NCI-H2171 treated with DMSO at 0.1 percent for 48 hours (cell line): ENCODE measurements around the gene ITPK1.
"Not testable (repeated sequence)": the region's sequence is repeated elsewhere in the genome, so short reads cannot be mapped to it uniquely, and the experiment has no call there.

Experiments
- DNase-seq: peaks from one replicate; lab custom pipeline; 2025; lab: John Stamatoyannopoulos, UW

The ITPK1 gene

DNA sequence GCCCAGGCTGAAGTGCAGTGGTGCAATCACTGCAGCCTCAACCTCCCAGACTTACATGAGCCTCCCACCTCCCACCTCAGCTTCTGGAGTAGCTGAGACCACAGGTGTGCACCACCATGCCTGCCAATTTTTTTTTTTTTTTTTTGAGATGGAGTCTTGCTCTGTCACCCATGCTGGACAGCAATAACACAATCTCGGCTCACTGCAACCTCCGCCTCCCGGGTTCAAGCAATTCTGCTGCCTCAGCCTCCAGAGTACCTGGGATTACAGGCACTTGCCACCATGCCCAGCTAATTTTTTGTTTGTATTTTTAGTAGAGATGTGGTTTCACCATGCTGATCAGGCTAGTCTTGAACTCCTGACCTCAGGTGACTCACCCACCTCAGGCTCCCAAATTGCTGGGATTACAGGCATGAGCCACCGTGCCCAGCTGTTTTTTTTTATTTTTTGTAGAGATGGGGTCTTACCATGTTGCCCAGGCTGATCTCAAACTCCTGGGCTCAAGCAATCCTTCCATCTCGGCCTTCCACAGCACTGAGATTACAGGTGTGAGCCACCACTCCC is 15.6 kb upstream of the ITPK1 start:
- not testable (repeated sequence) for DNase-seq

DNA sequence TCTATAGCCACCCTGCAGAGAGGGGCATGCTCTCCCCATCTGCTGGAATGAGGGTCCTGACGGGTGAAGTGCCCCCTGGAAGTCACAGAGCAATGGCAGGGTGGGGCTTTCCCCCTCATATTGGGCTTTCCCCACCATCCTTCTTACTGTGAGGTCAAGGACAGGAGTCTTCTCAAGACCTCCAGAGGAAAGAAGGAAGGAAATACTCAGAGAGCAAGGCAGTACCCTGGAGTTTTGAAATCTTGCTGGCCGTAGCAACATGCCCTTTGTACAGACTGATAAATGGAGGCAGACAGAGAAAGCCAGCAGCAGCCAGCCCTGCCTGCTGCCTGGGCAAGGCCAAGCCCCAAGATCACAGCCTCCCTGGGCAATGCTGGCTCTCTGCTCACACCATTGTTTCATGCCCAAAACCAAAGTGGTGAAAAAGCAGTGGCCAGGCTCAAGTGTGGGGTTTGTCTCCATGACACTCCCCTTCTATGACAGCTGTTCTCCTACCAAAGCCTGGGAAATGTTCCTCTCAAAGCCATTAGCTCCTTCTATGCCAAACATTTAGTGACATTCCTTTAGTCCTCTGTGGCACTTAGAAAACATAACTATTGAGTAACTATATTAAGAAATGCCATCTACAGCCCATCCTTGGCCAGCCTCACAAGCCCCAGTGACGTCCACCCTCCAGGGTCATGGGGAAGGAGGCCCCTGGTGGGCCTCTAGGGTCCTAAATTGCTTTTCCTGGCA is 13.2 kb upstream of the ITPK1 start:
- DNase-seq: no peak

DNA sequence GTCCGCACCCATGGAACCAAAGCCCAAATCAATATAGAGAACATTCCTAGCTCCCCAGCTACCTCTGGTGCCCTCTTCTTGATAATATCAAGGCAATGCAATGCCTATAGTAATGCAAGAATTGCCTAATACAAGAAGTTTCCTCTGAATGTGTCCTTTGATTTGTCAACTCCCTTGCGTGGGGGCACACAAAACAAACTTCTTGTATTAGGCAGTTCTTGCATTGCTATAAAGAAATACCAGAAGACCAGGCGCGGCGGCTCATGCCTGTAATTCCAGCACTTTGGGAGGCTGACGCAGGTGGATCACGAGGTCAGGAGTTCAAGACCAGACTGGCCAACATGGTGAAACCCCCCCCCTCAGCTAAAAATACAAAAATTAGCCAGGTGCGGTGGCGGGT is 10.4 kb upstream of the ITPK1 start:
- no peak for DNase-seq

DNA sequence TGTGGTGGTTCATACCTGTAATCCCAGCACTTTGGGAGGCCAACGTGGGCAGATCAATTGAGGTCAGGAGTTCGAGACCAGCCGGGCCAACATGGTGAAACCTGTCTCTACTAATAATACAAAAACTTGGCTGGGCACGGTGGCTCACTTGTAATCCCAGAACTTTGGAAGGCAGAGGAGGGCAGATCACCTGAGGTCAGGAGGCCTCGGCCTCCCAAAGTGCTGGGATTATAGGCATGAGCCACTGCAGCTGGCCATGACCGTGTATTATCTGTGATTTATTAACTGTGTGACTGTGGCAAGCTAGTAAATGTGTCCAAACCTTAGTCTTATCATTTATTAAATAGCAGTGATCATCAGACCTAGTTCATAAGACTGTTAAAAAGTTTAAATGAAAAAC is 7.1 kb upstream of the ITPK1 start:
- no peak for DNase-seq

DNA sequence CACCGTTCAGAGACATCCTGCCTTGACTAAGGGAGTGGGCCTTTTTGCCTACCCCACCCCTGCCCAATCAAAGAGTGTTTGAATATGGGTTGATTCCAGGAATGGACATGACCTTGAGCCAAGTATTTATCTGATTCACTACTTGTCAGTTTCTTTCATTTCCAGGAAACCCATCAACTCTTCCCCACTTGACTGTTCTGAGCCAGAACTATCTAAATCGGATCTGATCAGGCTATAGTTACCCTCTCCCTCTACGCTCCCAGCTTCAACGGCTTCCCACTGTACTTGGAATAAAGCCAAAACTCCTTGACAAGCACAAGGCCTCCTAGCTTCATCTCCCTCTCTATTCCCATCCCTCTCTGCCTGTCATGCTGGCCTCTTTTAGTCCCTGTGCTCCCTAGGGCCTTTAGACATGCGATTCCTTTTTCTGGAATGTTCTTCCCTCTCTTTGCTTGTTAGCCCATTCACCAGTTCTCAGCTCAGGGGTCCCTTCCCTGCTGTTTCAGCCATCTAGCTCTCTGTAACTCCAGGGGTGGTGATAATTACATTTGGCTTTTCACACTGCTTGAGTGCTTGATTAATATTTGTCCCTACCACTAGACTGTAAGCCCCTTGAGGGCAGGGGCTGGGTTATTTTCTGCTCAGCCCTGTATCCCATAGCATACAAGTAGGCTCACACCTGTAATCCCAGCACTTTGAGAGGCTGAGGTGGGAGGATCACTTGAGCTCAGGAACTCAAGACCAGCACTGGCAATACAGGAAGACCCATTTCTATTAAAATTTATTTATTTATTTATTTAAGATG is 5.5 kb upstream of the ITPK1 start:
- DNase-seq: peak; percentile 21

DNA sequence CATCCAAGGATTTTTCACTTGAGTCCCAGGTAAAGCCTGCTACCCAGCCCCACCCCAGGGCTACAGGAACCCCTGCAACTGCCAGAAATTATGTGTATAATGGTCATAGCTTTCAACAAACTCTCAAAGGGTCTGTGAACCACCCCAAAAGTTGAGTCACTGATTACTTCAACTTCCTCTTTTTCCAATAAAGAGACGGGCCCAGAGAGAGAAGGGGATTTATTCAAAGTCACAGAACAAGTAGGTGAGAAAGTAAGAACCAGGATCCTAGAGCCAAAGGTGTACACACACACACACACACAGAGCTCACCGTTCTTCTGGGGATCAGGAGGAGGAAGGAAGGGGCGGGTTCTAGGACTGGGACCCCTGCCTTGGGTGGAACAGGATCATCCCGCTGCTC is 4.8 kb upstream of the ITPK1 start:
- DNase-seq: no peak

DNA sequence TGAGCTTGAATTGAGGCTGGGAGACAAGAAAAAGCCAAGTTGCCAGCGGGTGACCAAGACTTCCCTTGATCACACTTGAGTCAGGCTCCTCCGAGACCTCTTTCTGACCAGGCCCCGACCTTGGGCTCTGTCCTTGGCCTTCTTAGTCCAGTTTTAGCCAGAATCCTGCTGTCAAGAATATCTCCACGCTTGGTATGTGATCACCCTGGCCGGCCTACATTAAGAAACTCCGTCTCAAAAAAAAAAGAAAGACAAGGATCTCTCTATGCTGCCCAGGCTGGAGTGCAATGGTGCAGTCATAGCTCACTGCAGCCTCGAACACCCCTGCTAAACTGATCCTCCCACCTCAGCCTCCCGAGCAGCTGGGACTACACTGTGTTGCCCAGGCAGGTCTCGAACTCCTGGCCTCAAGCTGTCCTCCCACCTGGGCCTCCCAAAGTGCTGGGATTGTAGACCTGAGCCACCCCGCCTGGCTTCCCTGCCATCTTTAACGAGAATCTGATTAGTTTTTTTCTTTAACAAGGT is 1.0 kb upstream of the ITPK1 start:
- no peak for DNase-seq

DNA sequence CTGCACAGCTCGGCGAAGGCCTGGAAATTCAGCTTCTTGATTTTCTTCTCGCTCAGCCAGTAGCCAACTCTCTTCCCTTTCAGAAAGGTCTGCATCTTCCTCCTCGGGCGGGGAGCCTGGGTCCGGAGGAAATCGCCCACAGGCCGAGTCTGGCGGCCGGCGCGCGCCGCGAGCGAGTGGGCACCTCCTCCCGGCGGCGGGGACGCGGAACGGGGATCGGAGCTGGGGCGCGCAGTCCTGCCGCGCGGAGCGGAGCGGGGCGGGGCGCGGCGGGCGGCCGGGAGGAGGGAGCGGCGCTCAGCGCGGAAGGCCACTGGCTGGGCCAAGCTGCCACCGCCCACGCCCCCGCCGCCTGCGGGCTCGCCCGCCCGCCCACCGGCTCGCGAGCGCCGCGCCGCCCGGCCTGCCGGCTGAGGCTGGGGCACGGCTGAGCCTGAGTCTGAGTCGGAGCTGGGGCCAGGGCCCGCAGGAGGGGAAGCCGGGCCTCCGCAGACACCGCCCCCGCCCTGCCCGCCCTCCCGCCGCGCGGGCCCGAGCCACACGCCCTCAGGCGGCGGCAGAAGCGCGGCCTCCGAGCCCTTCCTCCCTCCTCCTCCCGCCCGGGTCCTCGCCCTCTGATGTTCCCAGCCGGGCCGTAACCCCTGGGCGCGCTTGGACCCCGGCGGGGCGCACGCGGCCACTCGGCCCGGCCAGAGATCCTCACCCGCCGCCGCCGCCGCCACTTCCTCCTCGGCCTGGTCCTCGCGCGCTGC is 480 bp downstream of the ITPK1 start:
- peak; percentile 85 for DNase-seq

DNA sequence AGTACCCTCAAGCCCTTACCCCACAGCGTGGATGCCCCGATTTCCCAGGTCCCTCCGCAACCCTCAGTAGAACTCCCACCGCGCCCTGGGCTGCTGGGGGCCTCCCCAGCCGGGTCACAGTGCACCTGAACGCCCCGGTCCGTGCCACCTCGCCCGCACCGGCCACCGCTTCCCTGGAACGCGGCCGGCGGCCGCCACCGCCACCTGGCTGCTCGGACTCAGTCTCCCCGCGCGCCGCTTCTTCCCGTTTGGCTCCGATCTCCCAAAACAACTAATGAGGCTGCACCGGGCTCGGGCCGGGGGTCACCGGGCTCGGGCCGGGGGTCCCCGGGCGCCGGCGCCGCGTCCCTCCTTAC is 1.0 kb downstream of the ITPK1 start:
- no peak for DNase-seq

DNA sequence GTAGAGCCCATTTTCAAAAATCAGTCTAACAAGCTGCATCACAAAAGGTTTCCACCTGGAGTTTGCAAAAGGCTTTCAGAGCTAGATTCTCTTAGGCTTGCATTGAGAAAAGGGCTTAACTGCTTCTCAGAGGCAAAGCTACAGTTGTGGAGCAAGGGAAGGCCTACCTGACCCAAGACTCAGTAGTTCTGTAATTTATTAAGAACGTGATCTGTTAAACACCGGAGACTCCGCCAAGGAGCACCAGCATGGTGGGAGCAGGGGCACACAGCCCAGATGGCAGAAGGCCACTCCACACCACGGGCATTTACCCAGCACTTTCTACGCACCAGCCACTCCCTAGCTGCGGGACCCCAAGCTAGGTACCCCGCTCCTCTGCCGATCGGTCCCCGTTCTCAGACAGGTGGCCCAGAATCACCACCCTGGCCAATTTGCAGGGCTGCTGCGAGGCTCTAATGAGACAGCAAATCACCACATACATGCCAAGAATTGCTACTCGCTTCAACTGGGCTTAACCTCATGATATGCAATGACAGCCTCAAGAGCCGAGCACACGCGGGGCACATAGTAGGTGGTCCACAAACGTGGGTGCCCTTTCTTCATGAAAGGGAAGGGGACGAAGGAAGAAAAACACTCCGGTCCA is 1.5 kb downstream of the ITPK1 start:
- peak; percentile 33 for DNase-seq

DNA sequence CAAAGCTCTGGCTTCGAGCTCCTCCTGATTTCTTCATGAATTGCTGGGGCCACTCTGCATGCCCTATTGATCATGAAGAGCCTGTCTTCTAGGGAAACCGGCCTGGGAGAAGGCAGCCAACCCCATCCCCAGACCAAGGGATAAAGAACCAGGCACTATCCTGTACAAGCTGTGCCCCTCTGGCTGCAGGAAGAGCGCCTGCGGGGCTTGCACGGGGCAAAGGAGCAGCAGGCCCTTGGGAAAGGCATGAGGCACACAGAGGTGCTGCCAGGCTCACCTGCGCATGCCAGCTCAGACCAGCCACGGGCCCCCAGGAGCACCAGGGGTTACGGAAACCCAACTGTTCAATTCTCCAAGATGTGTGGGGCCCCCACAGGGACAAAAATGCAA is 2.1 kb downstream of the ITPK1 start:
- DNase-seq: no peak

DNA sequence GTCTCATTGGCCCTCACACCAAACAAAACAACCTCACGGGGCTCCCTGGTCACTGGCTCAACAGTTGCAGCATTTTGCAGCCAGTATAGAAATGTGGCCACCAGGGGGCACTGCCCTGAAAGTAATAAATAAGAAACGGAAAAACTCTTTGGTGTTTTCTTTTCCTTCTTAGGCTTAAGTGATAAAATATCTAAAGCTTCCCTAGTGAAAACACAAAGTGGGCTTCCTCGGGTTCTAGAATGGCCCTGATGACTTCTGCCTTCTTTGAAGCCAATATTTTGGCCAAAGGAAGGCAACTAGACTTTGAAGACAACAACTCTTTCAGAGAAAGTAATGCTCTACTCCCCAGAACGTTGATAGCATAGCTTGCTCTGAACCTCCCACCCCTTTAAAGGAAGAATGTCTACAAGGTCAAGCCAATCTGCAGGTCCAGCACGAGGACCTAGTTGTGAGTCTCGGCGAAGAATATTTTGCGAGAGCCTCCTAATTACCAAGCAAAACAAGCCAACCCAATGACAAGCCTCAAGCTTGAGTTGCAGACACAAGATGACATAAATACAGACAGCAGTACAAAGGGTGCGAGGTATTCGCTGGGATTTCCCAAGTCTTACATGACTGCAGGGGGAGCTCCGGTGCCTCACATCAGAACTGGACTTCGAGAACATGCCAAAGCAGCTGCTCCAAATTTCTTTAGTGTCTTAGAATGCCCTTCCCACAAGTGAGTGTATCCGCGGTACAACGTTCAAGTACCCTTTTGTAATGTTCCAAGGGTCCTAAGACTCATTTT is 2.6 kb downstream of the ITPK1 start:
- DNase-seq: peak; percentile 62

DNA sequence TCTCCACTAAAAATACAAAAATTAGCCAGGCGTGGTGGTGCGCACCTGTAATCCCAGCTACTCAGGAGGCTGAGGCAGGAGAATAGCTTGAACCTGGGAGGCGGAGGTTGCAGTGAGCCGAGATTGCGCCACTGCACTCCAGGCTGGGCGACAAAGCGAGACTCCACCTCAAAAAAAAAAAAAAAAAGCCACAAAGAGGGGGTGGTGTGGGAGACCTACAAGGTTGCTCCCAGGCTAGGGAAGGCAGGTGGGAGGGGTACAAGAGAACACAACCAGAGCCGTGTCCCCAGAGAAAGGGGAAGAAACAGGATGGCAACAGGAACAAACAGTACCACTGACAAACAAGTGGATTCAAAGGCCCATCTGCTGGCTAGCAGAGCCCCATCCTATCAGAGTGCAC is 4.2 kb downstream of the ITPK1 start:
- peak; percentile 61 for DNase-seq

DNA sequence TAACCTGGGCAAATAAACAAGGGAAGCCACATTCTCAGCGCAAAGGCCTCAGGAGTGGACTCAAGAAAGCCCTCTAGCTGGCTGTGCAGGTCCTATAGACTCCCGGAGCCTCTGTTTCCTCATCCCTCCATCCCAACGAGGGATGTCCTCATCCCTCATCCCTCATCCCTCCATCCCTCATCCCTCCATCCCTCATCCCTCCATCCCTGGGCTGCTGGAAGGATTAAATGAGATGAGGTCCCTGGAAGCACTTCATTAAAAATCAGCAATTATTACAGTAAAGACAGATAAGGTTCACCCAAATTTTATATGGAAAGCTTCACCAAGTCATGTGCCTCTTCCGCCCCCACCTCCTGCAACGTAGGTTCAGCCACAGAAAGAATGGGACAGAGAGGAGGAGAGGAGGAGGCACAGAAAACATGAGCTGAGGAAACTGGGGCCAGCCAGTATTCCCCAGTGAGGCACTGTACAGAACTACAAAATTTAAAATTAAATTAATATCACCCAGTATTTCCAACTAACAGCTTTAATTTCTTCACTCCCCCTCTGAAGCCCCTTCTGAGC is 4.8 kb downstream of the ITPK1 start:
- DNase-seq: no peak

DNA sequence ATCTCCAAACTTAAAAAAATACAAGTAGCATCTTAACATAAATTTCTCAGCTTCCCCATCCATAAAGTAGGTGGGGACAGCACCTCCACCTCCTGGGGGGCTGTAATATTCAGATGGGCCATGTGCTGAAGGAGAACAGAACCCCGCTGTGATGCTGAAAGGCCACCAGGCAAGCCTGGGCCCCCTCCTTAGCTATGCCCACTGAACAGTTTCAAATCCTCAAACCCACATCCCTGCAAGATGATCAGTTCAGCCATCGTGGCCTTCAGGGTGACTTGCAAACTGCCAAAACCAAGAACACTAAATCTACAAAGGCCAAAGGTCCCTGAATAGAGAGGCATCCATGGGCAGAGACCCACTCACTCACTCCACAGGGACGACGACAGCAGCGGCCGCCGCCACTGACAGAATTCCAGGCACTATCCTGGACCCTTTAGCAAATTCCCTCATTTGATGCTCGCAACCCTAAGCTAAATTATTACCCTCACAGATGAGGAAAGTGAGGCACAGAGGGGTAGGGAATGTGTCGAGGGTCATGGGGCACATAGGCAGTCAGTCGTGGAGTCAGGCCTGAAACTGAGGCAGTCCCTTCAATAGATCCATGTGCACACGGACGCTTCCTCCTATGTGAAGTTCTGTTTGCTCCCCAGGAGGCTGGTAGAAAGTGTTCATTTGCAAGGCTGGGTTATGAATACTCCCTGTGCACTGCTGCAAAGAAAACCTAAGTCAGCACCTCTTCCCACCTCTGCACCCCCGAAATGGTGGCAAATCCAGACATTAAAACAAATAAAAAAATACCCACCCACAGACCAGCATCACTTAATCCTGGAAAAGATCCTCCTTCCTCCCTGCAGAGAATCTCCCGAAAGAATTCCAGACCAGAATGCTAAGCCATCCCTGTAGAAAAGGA is 5.9 kb downstream of the ITPK1 start:
- DNase-seq: no peak

DNA sequence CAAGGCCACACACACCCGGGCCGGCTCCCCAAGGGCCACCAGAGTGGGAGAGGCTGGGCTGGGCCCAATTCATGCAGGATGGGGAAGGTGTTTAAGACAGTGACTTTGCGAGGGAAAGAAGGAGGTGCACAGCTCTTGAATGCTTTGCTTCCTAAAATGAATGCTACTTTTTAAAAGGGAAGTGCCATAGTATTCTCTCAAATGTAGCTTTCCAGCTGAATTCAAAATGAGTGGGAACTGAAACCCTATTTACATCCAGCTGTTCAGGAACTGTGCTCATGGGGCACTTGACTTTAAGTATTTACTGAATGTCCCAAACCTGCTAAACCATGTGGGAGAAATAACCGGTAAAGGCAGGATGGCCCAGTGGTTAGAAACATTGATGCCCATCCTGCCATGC is 7.6 kb downstream of the ITPK1 start:
- no peak for DNase-seq

DNA sequence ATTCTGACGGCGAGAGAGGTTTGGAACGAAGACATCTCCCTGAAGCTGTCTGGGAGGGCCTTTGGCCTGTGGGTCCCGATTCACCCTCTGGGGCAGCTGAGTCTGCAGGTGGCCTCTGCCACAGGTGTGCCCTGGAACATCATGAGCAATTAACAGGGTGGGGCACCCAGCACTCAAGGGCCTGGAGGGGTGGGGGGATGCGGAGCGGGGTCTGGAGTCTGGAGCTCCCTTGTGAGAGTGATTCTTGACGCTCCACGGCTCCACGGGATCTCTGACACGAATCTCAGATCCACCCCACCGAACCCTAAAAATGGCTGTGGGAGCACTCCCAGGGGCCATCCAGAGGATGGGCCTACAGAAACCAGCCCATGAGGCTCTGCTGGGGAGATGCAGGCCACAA is 8.3 kb downstream of the ITPK1 start:
- DNase-seq: no peak

DNA sequence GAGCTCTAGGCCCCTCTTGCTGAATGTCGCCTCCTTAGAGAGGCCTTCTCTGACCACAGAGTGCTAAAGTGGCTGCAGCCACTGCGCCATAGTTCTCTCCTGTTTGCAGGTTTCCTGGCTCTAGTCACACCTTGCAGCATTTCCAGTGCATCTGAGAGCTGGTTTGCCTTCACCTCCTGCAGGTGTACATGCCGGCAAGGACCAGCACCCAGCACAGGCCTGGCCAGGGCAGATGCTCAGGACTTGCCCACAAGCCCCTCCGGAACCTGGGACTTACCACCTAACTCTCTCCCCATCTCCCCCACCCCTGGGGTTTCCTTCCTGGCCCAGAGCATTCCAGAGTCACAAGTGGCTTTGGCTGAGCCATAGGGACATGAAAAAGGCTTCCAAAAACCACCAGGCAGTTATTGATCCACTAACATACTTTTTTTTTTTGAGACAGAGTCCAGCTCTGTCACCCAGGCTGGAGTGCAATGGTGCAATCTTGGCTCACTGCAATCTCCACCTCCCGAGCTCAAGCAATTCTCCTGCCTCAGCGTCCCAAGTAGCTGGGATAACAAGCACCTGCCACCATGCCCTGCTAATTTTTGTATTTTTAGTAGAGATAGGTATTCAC is 9.1 kb downstream of the ITPK1 start:
- DNase-seq: no peak

DNA sequence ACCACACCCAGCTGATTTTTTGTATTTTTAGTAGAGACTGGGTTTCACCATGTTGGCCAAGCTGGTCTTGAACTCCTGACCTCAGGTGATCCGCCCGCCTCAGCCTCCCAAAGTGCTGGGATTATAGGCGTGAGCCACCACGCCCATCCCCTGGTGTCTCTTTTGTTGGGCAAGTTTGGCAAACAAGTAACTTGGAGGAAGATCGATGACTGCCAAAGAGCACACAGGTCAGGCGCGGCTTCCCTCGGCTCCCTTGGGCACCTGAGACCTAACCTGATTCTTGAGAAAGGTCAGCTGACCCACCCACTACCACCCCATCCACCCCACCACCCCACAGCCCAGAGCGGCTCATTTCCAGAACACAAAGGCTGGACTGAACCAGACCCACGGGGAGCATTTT is 9.9 kb downstream of the ITPK1 start:
- DNase-seq: not testable (repeated sequence)
